Measurements from ENCODE around the gene PIP5K1A.
"Not testable (repeated sequence)": the region's sequence is repeated elsewhere in the genome, so short reads cannot be mapped to it uniquely, and the experiment has no call there.

Gene PIP5K1A

DNA sequence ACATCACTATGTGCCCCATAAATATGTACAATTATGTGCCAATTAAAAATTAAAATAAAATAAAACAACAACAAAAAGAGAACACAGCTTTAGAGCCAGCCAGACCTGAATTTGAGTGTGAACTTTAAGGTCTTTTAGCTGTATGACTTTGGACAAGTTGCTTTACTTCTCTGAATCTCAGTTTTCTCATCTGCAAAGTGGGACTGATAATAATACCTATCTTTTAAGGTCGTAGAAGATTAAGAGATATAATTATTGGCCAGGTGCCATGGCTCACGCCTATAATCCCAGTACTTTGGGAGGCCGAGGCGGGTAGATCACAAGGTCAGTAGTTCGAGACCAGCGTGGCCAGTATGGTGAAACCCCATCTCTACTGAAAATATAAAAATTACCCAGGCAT, 5.0 kb upstream of the PIP5K1A start:
- no peak for DNase-seq
- peaks cover 12% of the 10 kb centered on the region for H3K79me1 ChIP-seq (ENCODE audit: low read length)
- no peaks in the 10 kb centered on the region for H3K36me3 ChIP-seq (ENCODE audit: control insufficient read depth in 1 of 2, insufficient read depth in 2 of 2, low read length in 2 of 2)
- H4K12ac ChIP-seq (ENCODE audit: low read depth, low read length): no peak overlapping the region
- H3K9me3 ChIP-seq (ENCODE audit: insufficient read depth, low read depth, low read length): no peaks in the 10 kb centered on the region
- H3K23ac ChIP-seq (ENCODE audit: low read length): no peak overlapping the region
- H2AK5ac ChIP-seq (ENCODE audit: low read length): no peak overlapping the region
- no peak overlapping the region for H3K18ac ChIP-seq (ENCODE audit: low read length)
- H3K79me2 ChIP-seq (ENCODE audit: control insufficient read depth, insufficient read depth, low read length, poor library complexity): peaks cover 8% of the 10 kb centered on the region
- peaks cover 9% of the 10 kb centered on the region in 2 experiments for H3K4me1 ChIP-seq (ENCODE audit: control insufficient read depth in 1 of 2, insufficient read depth in 2 of 2, low read length in 2 of 2)
- no peak overlapping the region for H2BK120ac ChIP-seq (ENCODE audit: insufficient read depth, low read length, poor library complexity)
- H4K8ac ChIP-seq (ENCODE audit: low read depth, low read length): no peak overlapping the region
- no peaks in the 10 kb centered on the region for H3K27me3 ChIP-seq (ENCODE audit: insufficient read depth, low read length)
- H3K4me2 ChIP-seq (ENCODE audit: low read length): no peak overlapping the region
- WGBS (ENCODE audit: extremely low coverage, insufficient coverage, insufficient read length): no CpG with 5 or more reads among the region's 6 CpGs
- no peak overlapping the region for H4K91ac ChIP-seq (ENCODE audit: low read depth, low read length)
- H2AFZ ChIP-seq (ENCODE audit: insufficient read depth, low read length, poor library complexity): no peak overlapping the region
- no peak overlapping the region for H2BK12ac ChIP-seq (ENCODE audit: low read length)
- no peak overlapping the region for H3K4me3 ChIP-seq (ENCODE audit: low read depth, low read length)
- H3K9ac ChIP-seq (ENCODE audit: low read length): no peak overlapping the region
- no peak overlapping the region for H2BK5ac ChIP-seq (ENCODE audit: low read depth, low read length, poor library complexity)
- H3K4ac ChIP-seq (ENCODE audit: low read depth, low read length): no peak overlapping the region
- no peak overlapping the region for H3K27ac ChIP-seq (ENCODE audit: low read depth, low read length)
- H3K14ac ChIP-seq (ENCODE audit: low read length): no peak overlapping the region

DNA sequence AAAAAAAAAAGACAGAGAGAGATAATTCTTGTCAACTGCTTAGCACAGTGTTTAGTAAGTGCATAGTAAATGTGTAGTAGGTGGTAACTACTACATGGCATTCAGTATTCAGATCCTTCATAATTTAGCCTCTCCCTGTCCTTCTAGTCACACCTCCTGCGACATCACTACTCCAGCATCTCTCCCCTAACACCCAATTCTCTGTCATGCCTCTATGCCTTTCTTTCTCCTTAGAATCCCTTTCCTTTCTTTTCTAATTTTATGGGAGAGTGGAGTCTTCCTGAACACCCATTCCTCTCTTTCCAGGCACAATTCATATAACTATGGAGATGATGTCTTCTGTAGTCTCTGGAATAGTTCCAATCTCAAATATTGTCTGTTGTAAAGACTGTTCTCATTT, 4.5 kb upstream of the PIP5K1A start:
- Histone ChIP-seq H2AFZ (ENCODE audit: insufficient read depth, low read length, poor library complexity) (no peak overlapping the region), H3K27ac (ENCODE audit: low read depth, low read length) (no peak overlapping the region), H3K4ac (ENCODE audit: low read depth, low read length) (no peak overlapping the region), H3K18ac (ENCODE audit: low read length) (no peak overlapping the region), H3K4me3 (ENCODE audit: low read depth, low read length) (no peak overlapping the region), H3K79me1 (ENCODE audit: low read length) (peaks cover 17% of the 10 kb centered on the region), H2BK12ac (ENCODE audit: low read length) (no peak overlapping the region), H2BK5ac (ENCODE audit: low read depth, low read length, poor library complexity) (no peak overlapping the region), H3K23ac (ENCODE audit: low read length) (no peak overlapping the region), H3K4me1 (ENCODE audit: control insufficient read depth in 1 of 2, insufficient read depth in 2 of 2, low read length in 2 of 2) (peaks cover 6 to 9% of the 10 kb centered on the region in 2 experiments), H4K12ac (ENCODE audit: low read depth, low read length) (no peak overlapping the region), H3K4me2 (ENCODE audit: low read length) (no peak overlapping the region), H3K36me3 (ENCODE audit: control insufficient read depth in 1 of 2, insufficient read depth in 2 of 2, low read length in 2 of 2) (no peaks in the 10 kb centered on the region), H2AK5ac (ENCODE audit: low read length) (no peak overlapping the region), H4K8ac (ENCODE audit: low read depth, low read length) (no peak overlapping the region), H2BK120ac (ENCODE audit: insufficient read depth, low read length, poor library complexity) (no peak overlapping the region), H3K9ac (ENCODE audit: low read length) (no peak overlapping the region), H4K91ac (ENCODE audit: low read depth, low read length) (no peak overlapping the region), H3K14ac (ENCODE audit: low read length) (no peak overlapping the region), H3K9me3 (ENCODE audit: insufficient read depth, low read depth, low read length) (no peaks in the 10 kb centered on the region), H3K27me3 (ENCODE audit: insufficient read depth, low read length) (no peaks in the 10 kb centered on the region), H3K79me2 (ENCODE audit: control insufficient read depth, insufficient read depth, low read length, poor library complexity) (peaks cover 12% of the 10 kb centered on the region)
- no CpG with 5 or more reads among the region's 1 CpG for WGBS (ENCODE audit: extremely low coverage, insufficient coverage, insufficient read length)
- DNase-seq: no peak

DNA sequence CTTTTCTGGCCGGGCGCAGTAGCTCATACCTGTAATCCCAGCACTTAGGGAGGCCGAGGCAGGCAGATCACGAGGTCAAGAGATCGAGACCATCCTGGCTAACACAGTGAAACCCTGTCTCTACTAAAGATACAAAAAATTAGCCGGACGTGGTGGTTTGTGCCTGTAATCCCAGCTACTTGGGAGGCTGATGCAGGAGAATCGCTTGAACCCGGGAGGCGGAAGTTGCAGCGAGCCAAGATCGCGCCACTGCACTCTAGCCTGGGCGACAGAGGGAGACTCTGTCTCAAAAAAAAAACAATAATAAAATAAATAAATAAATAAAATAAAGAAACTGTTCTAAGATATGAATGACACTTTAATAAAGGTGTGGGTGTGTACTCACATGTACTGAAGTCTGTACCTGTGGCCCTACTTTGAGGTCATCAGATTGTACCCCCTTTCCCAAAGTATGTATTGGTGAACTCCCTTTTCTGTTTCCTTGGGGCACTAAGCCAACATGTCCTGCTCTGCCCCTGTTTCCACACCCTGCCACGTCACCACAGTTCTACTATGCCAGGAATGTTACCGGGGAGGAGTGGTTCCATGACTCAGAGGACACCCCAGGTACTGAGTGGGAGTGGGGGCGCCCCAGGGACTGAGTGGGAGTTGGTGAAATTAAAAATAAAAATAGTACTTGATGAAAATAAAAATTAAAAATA, 3.3 kb upstream of the PIP5K1A start:
- WGBS (ENCODE audit: extremely low coverage, insufficient coverage, insufficient read length): no CpG with 5 or more reads among the region's 17 CpGs
- H2AFZ ChIP-seq (ENCODE audit: insufficient read depth, low read length, poor library complexity); H3K4me1 ChIP-seq (ENCODE audit: control insufficient read depth in 1 of 2, insufficient read depth in 2 of 2, low read length in 2 of 2); H3K9ac ChIP-seq (ENCODE audit: low read length); H3K4me2 ChIP-seq (ENCODE audit: low read length); H3K4me3 ChIP-seq (ENCODE audit: low read depth, low read length); H2BK12ac ChIP-seq (ENCODE audit: low read length); H3K36me3 ChIP-seq (ENCODE audit: control insufficient read depth in 1 of 2, insufficient read depth in 2 of 2, low read length in 2 of 2); H2BK5ac ChIP-seq (ENCODE audit: low read depth, low read length, poor library complexity); H4K12ac ChIP-seq (ENCODE audit: low read depth, low read length); H3K18ac ChIP-seq (ENCODE audit: low read length); H3K27me3 ChIP-seq (ENCODE audit: insufficient read depth, low read length); H3K23ac ChIP-seq (ENCODE audit: low read length); H3K9me3 ChIP-seq (ENCODE audit: insufficient read depth, low read depth, low read length); H3K27ac ChIP-seq (ENCODE audit: low read depth, low read length); H3K14ac ChIP-seq (ENCODE audit: low read length): not testable (repeated sequence)
- Histone ChIP-seq H4K8ac (ENCODE audit: low read depth, low read length) (peak overlapping the region; percentile 36), H3K79me1 (ENCODE audit: low read length) (peaks cover 18% of the 10 kb centered on the region), H4K91ac (ENCODE audit: low read depth, low read length) (peak overlapping the region; percentile 61), H3K4ac (ENCODE audit: low read depth, low read length) (peak overlapping the region; percentile 12), H2BK120ac (ENCODE audit: insufficient read depth, low read length, poor library complexity) (peak overlapping the region; percentile 38), H2AK5ac (ENCODE audit: low read length) (peak overlapping the region; percentile 30), H3K79me2 (ENCODE audit: control insufficient read depth, insufficient read depth, low read length, poor library complexity) (peaks cover 13% of the 10 kb centered on the region)
- peak; percentile 80 to 89 for DNase-seq

DNA sequence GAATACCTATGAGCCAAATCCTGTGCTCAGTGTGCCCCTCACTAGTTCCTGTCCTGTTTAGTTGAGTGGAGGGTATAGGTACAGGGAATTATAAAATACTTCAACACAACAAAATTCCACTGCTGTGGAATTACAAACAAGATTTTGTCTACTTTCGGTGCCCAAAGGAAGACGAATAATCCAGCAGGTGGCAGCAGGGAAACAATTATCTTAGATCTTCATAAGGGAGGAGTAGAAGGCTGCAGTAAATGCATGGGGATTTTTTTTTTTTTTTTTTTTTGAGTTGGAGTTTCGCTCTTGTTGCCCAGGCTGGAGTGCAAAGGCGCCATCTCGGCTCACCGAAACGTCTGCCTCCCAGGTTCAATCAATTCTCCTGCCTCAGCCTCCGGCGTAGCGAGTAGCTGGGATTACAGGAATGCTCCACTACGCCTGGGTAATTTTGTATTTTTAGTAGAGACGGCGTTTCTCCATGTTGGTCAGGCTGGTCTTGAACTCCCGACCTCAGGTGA, 2.0 kb upstream of the PIP5K1A start:
- Histone ChIP-seq H3K9me3 (ENCODE audit: insufficient read depth, low read depth, low read length) (no peaks in the 10 kb centered on the region), H3K18ac (ENCODE audit: low read length) (no peak overlapping the region), H3K9ac (ENCODE audit: low read length) (no peak overlapping the region), H2BK12ac (ENCODE audit: low read length) (no peak overlapping the region), H3K27ac (ENCODE audit: low read depth, low read length) (peak overlapping the region; percentile 27), H4K12ac (ENCODE audit: low read depth, low read length) (no peak overlapping the region), H3K4me1 (ENCODE audit: control insufficient read depth in 1 of 2, insufficient read depth in 2 of 2, low read length in 2 of 2) (peaks cover 4 to 11% of the 10 kb centered on the region in 2 experiments), H2BK5ac (ENCODE audit: low read depth, low read length, poor library complexity) (no peak overlapping the region), H3K4me3 (ENCODE audit: low read depth, low read length) (no peak overlapping the region), H2AK5ac (ENCODE audit: low read length) (no peak overlapping the region), H3K27me3 (ENCODE audit: insufficient read depth, low read length) (no peaks in the 10 kb centered on the region), H3K4ac (ENCODE audit: low read depth, low read length) (no peak overlapping the region), H3K4me2 (ENCODE audit: low read length) (no peak overlapping the region), H2AFZ (ENCODE audit: insufficient read depth, low read length, poor library complexity) (no peak overlapping the region), H3K79me1 (ENCODE audit: low read length) (peaks cover 18% of the 10 kb centered on the region), H3K14ac (ENCODE audit: low read length) (no peak overlapping the region), H2BK120ac (ENCODE audit: insufficient read depth, low read length, poor library complexity) (no peak overlapping the region), H3K23ac (ENCODE audit: low read length) (no peak overlapping the region), H3K36me3 (ENCODE audit: control insufficient read depth in 1 of 2, insufficient read depth in 2 of 2, low read length in 2 of 2) (peaks cover 0 to 2% of the 10 kb centered on the region in 2 experiments), H4K91ac (ENCODE audit: low read depth, low read length) (peak overlapping the region; percentile 18), H4K8ac (ENCODE audit: low read depth, low read length) (no peak overlapping the region), H3K79me2 (ENCODE audit: control insufficient read depth, insufficient read depth, low read length, poor library complexity) (peaks cover 16% of the 10 kb centered on the region)
- DNase-seq: peak; percentile 82 to 97
- no CpG with 5 or more reads among the region's 14 CpGs for WGBS (ENCODE audit: extremely low coverage, insufficient coverage, insufficient read length)

Data from trophoblast cell (in vitro differentiated cells and primary cell).